Natural killer cell treated with Interleukin-12 subunit alpha and Interleukin-12 subunit beta and Interleukin-15 and Interleukin-18, amount 100 ng/mL, for 72 hours (primary cell): Measurements from ENCODE around the gene CLEC12A. TPM values are rescaled to one million over a fixed set of nuclear protein-coding genes. Genes with fewer than 3 reads are reported as not detected.

ENCODE experiments used
- ATAC-seq, 2 donors: fragments of 150-1000 bp; cut with Tn5 transposase in 1 of 2; sonication (Bioruptor Pico), chemical (Tn5 transposase) in 1 of 2; 2 replicates each; pipeline ENCODE4 v1.10.0; 2021
- DNase-seq: peaks from one replicate; pipeline ENCODE4 v3.0.0; 2022; ENCODE audit warnings: low spot score
- H3K27ac Mint-ChIP-seq, 2 donors: 1 replicate in 1 of 2; 2 replicates in 1 of 2; pipeline ENCODE4 v1.8.0; 2022; ENCODE audit warnings: mixed read lengths in 2 of 2, mild to moderate bottlenecking in 1 of 2, moderate library complexity in 1 of 2
- H3K27me3 Mint-ChIP-seq, 2 donors: 1 replicate in 1 of 2; 2 replicates in 1 of 2; pipeline ENCODE4 v1.8.0; 2022; ENCODE audit warnings: mixed read lengths in 2 of 2
- H3K36me3 Mint-ChIP-seq: one replicate; pipeline ENCODE4 v1.8.0; 2022; ENCODE audit warnings: mixed read lengths
- H3K4me1 Mint-ChIP-seq, 2 donors: 1 replicate in 1 of 2; 2 replicates in 1 of 2; pipeline ENCODE4 v1.8.0; 2022; ENCODE audit warnings: low read depth in 2 of 2, mixed read lengths in 2 of 2, mild to moderate bottlenecking in 1 of 2
- H3K4me3 Mint-ChIP-seq: one replicate; pipeline ENCODE4 v1.8.0; 2022; ENCODE audit warnings: mixed read lengths
- H3K9me3 Mint-ChIP-seq: 2 replicates; pipeline ENCODE4 v1.8.0; 2022; ENCODE audit warnings: mixed read lengths
- total RNA-seq, 2 donors: library from RNA; stranded (reverse); gene quantifications; one replicate each; pipeline ENCODE4 v1.2.3, GENCODE V29; 2022

Gene CLEC12A
- total RNA-seq, 2 donors from 2014 or later, result 2.0 to 4.8 TPM

GRCh38 chr12:10030446-10030845 is 59.2 kb downstream of the CLEC12A start, which contains the start of gene CLEC9A:
TSS of gene CLEC9A (plus strand) at chr12:10030682. CDS start at chr12:10052688, 22,006 bp downstream.
- Mint-ChIP-seq H3K36me3 (no peaks in the 10 kb centered on the region), H3K4me3 (no peak within 1 kb of the TSS), H3K4me1 (peaks cover 0 to 2% of the 10 kb centered on the region in 2 donors), H3K27ac (no peak within 1 kb of the TSS), H3K9me3 (no peaks in the 10 kb centered on the region), H3K27me3 (peaks cover 7 to 14% of the 10 kb centered on the region in 2 donors)
- no peak for DNase-seq
- ATAC-seq, result no peak

GRCh38 chr12:10031321-10031720 is 60.1 kb downstream of the CLEC12A start:
- H3K27ac Mint-ChIP-seq, result no peak overlapping the region
- DNase-seq (no peak), ATAC-seq (no peak)
- peaks cover 7 to 14% of the 10 kb centered on the region in 2 donors for H3K27me3 Mint-ChIP-seq
- H3K4me1 Mint-ChIP-seq, result peaks cover 1 to 6% of the 10 kb centered on the region in 2 donors
- no peak overlapping the region for H3K4me3 Mint-ChIP-seq
- no peaks in the 10 kb centered on the region for H3K9me3 Mint-ChIP-seq
- H3K36me3 Mint-ChIP-seq, result no peaks in the 10 kb centered on the region

- DNase-seq (no peak), ATAC-seq (no peak)
- Mint-ChIP-seq H3K4me3 (no peak overlapping the region), H3K27ac (no peak overlapping the region), H3K36me3 (no peaks in the 10 kb centered on the region), H3K27me3 (peaks cover 7 to 14% of the 10 kb centered on the region in 2 donors), H3K4me1 (peaks cover 6 to 10% of the 10 kb centered on the region in 2 donors), H3K9me3 (no peaks in the 10 kb centered on the region)
Measured at GRCh38 chr12:10031771-10032175, 60.6 kb downstream of the CLEC12A start.

GRCh38 chr12:10033783-10034545 is 62.8 kb downstream of the CLEC12A start:
- Mint-ChIP-seq H3K4me3 (no peak overlapping the region), H3K27ac (no peak overlapping the region), H3K9me3 (no peaks in the 10 kb centered on the region), H3K36me3 (no peaks in the 10 kb centered on the region), H3K4me1 (peaks cover 7 to 15% of the 10 kb centered on the region in 2 donors), H3K27me3 (peaks cover 6 to 14% of the 10 kb centered on the region in 2 donors)
- DNase-seq (no peak), ATAC-seq (no peak)

Other genes with a start within 250 kb of the CLEC12A start
- gene CLECL1, start 238.3 kb upstream of the CLEC12A start, total RNA-seq, result 1 to 10 TPM; 1.3 to 2.8 TPM
- 10 to 100 TPM; 53.6 to 55.6 TPM for gene CD69, start 210.5 kb upstream of the CLEC12A start, total RNA-seq
- gene KLRF1, start 143.9 kb upstream of the CLEC12A start, total RNA-seq, result 1 to 10 TPM; 1.7 to 2.1 TPM
- gene CLEC2B, start 102.1 kb upstream of the CLEC12A start, total RNA-seq, result 10 to 100 TPM; 26.7 to 70.3 TPM
- gene KLRF2, start 89.9 kb upstream of the CLEC12A start, total RNA-seq, result not detected
- gene CLEC2A, start 39.0 kb upstream of the CLEC12A start, total RNA-seq, result not detected
- gene CLEC1B, start 27.7 kb downstream of the CLEC12A start, total RNA-seq, result not detected
- gene CLEC12B, start 39.2 kb downstream of the CLEC12A start, total RNA-seq, result under 1 TPM in 1 of 2 donors, not detected in 1; 0.57 TPM
- gene CLEC9A, start 59.3 kb downstream of the CLEC12A start, total RNA-seq, result not detected
- gene CLEC1A, start 127.6 kb downstream of the CLEC12A start, total RNA-seq, result not detected
- not detected for gene CLEC7A, start 158.8 kb downstream of the CLEC12A start, total RNA-seq
- not detected for gene OLR1, start 200.7 kb downstream of the CLEC12A start, total RNA-seq
- not detected for gene TMEM52B, start 207.6 kb downstream of the CLEC12A start, total RNA-seq
- gene GABARAPL1, start 241.5 kb downstream of the CLEC12A start, total RNA-seq, result 10 to 100 TPM; 24.9 to 48.8 TPM